Suprapubic skin (tissue), 4 donors: ENCODE measurements around the gene ESR2. TPM values are rescaled to one million over a fixed set of nuclear protein-coding genes. Genes with fewer than 3 reads are reported as not detected.

Experiments used
- DNase-seq, 2 donors: peaks; one replicate each; pipeline ENCODE4 v3.0.0-alpha.2; 2019; ENCODE audit warnings: low spot score in 2 of 2
- H3K27ac ChIP-seq: fragments of 200-600 bp; sonication (generic); one replicate; pipeline ENCODE4 v1.5.1; 2019
- H3K27me3 ChIP-seq: fragments of 200-600 bp; sonication (generic); one replicate; pipeline ENCODE4 v1.5.1; 2019
- H3K36me3 ChIP-seq: fragments of 200-600 bp; sonication (generic); one replicate; pipeline ENCODE4 v1.5.1; 2019
- H3K4me1 ChIP-seq: fragments of 200-600 bp; sonication (generic); one replicate; pipeline ENCODE4 v1.5.1; 2019
- H3K4me3 ChIP-seq: fragments of 200-600 bp; sonication (generic); one replicate; pipeline ENCODE4 v1.5.1; 2019; ENCODE audit warnings: mild to moderate bottlenecking
- H3K9me3 ChIP-seq: fragments of 200-600 bp; sonication (generic); one replicate; pipeline ENCODE4 v1.5.1; 2019
- EP300 ChIP-seq: sonication (generic); formaldehyde crosslinking; IDR thresholded peaks from one replicate; pipeline ENCODE4 v1.6.1; 2017; ENCODE audit warnings: antibody characterized with exemption
- POLR2A ChIP-seq, 2 donors: fragments of 450-650 bp; IDR thresholded peaks; one replicate each; pipeline ENCODE4 v1.6.1; 2017; ENCODE audit warnings: antibody characterized with exemption in 2 of 2, mild to moderate bottlenecking in 2 of 2, moderate library complexity in 2 of 2
- POLR2AphosphoS5 ChIP-seq, 3 donors: sonication (generic); formaldehyde crosslinking; IDR thresholded peaks; one replicate each; pipeline ENCODE4 v1.6.1; 2017; ENCODE audit warnings: antibody characterized with exemption in 3 of 3
- WGBS: methylation state at CpG from one replicate; pipeline ENCODE4 v1.1.5; 2018; 5-methylcytosine and 5-hydroxymethylcytosine counted together
- total RNA-seq, 4 donors: library from RNA; depleted of rRNA; stranded (reverse); fragments of >200 nt; gene quantifications; one replicate each; pipeline ENCODE4 v1.1.0, GENCODE V29; 2016
- TF ChIP-seq, protein P1 (sequence below), 2 donors: fragments of 200-600 bp in 1 of 2; fragments of 450-650 bp in 1 of 2; sonication (generic) in 1 of 2; IDR thresholded peaks; one replicate each; pipeline ENCODE4 v1.5.1; 2016 to 2019; ENCODE audit warnings: antibody characterized with exemption in 2 of 2, mild to moderate bottlenecking in 1 of 2, moderate library complexity in 1 of 2

Gene ESR2
- total RNA-seq, 4 donors from 2014 or later = 0.38 to 1.4 (median 1.1) TPM; not detected in 1

- H3K9me3 ChIP-seq = no peaks in the 10 kb centered on the region
- no peaks in the 10 kb centered on the region for H3K4me1 ChIP-seq
- 66% methylated on average over 3 of the region's 3 CpGs for WGBS
- peaks cover 20% of the 10 kb centered on the region for H3K36me3 ChIP-seq
- no peaks in the 10 kb centered on the region for H3K27me3 ChIP-seq
- no peak for TF ChIP-seq POLR2A (IDR thresholded peaks at IDR 0.05)
- TF ChIP-seq POLR2AphosphoS5 (IDR thresholded peaks at IDR 0.05) = no peak
- TF ChIP-seq, protein P1, sequence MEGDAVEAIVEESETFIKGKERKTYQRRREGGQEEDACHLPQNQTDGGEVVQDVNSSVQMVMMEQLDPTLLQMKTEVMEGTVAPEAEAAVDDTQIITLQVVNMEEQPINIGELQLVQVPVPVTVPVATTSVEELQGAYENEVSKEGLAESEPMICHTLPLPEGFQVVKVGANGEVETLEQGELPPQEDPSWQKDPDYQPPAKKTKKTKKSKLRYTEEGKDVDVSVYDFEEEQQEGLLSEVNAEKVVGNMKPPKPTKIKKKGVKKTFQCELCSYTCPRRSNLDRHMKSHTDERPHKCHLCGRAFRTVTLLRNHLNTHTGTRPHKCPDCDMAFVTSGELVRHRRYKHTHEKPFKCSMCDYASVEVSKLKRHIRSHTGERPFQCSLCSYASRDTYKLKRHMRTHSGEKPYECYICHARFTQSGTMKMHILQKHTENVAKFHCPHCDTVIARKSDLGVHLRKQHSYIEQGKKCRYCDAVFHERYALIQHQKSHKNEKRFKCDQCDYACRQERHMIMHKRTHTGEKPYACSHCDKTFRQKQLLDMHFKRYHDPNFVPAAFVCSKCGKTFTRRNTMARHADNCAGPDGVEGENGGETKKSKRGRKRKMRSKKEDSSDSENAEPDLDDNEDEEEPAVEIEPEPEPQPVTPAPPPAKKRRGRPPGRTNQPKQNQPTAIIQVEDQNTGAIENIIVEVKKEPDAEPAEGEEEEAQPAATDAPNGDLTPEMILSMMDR (IDR thresholded peaks at IDR 0.05) = no peak
- no peak for TF ChIP-seq EP300
- H3K4me3 ChIP-seq = no peak overlapping the region
- DNase-seq = no peak
- no peak overlapping the region for H3K27ac ChIP-seq
Observed at GRCh38 chr14:64194404-64194803, 99.8 kb downstream of the ESR2 start.

- Histone ChIP-seq H3K9me3 (no peaks in the 10 kb centered on the region), H3K27me3 (no peaks in the 10 kb centered on the region), H3K4me3 (no peak overlapping the region), H3K4me1 (no peaks in the 10 kb centered on the region), H3K36me3 (peaks cover 24% of the 10 kb centered on the region), H3K27ac (no peak overlapping the region)
- TF ChIP-seq POLR2AphosphoS5 (IDR thresholded peaks at IDR 0.05) (no peak), POLR2A (IDR thresholded peaks at IDR 0.05) (no peak), EP300 (no peak)
- TF ChIP-seq, protein P1 (IDR thresholded peaks at IDR 0.05) = no peak
- WGBS = 78% methylated on average over 2 of the region's 2 CpGs
- no peak for DNase-seq
Observed at GRCh38 chr14:64193821-64194220, 100.3 kb downstream of the ESR2 start.

DNA sequence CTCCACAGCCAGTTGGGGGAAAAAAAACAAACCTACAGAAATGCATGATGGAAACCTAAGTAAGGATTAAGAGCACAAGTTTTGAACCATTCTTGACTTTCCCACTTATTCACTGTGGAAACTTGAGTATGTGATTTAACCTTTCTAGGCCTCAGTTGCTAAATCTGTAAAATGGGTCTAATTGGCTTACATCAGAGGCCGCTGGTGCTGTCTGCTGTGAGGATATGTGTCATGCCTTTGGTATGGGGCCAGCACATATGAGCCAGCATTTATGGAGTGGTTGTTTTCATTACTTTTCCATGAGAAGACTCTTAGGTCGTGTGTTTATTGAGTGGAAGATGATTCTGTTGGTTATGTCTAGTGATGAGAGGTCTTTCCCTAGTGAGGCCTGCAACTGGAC is 102.4 kb downstream of the ESR2 start:
- Histone ChIP-seq H3K9me3 (no peaks in the 10 kb centered on the region), H3K4me1 (no peaks in the 10 kb centered on the region), H3K36me3 (peaks cover 39% of the 10 kb centered on the region), H3K27me3 (no peaks in the 10 kb centered on the region), H3K27ac (no peak overlapping the region), H3K4me3 (no peak overlapping the region)
- no peak for DNase-seq
- 53% methylated on average over 2 of the region's 2 CpGs for WGBS
- no peak for TF ChIP-seq EP300
- no peak for TF ChIP-seq POLR2AphosphoS5 (IDR thresholded peaks at IDR 0.05)
- TF ChIP-seq POLR2A (IDR thresholded peaks at IDR 0.05) = no peak

DNA sequence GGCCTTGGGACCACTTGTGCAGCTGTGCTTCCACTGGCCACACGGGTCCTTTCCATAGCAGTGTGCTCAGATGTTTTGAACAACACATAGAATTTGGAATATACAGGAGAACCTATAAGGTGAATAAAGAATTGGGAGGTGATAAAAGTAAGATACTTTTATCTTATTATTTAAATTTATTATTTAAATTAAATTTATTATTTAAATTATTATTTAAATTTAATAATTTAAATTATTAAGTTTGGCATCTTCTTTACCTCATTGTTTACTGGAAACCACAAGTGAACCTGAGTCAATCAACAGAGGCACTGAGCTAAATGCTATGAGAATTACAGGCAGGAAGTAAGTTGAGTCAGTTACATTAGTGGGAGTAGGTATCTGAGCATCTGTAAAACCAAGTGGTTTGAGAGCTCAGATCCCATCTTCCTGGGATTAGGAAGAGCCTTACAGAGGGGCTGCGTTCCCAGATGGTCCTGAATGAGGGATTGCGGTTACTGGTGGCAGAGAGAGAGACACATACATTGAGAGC is 103.1 kb downstream of the ESR2 start:
- TF ChIP-seq POLR2AphosphoS5 (IDR thresholded peaks at IDR 0.05) (no peak), EP300 (no peak)
- TF ChIP-seq, protein P1 (IDR thresholded peaks at IDR 0.05) = no peak
- no peaks in the 10 kb centered on the region for H3K4me1 ChIP-seq
- H3K27ac ChIP-seq = no peak overlapping the region
- peaks cover 46% of the 10 kb centered on the region for H3K36me3 ChIP-seq
- no peak for DNase-seq
- no peaks in the 10 kb centered on the region for H3K9me3 ChIP-seq
- no peak overlapping the region for H3K4me3 ChIP-seq
- 95% methylated on average over 3 of the region's 3 CpGs for WGBS
- no peaks in the 10 kb centered on the region for H3K27me3 ChIP-seq

GRCh38 chr14:64187331-64187730 is 106.8 kb downstream of the ESR2 start:
- Histone ChIP-seq H3K9me3 (no peaks in the 10 kb centered on the region), H3K36me3 (peaks cover 54% of the 10 kb centered on the region), H3K4me3 (no peak overlapping the region), H3K27ac (no peak overlapping the region), H3K27me3 (no peaks in the 10 kb centered on the region), H3K4me1 (no peaks in the 10 kb centered on the region)
- no peak for TF ChIP-seq POLR2AphosphoS5 (IDR thresholded peaks at IDR 0.05)
- no peak for TF ChIP-seq POLR2A (IDR thresholded peaks at IDR 0.05)
- TF ChIP-seq, protein P1 (IDR thresholded peaks at IDR 0.05) = no peak
- no peak for TF ChIP-seq EP300
- DNase-seq = no peak
- 54% methylated on average over 3 of the region's 3 CpGs for WGBS
